HEK293 (cell line): ENCODE data around the gene CMTM2.

Experiments
- GLI4 ChIP-seq: fragments of 450-650 bp; formaldehyde crosslinking; IDR thresholded peaks from 2 replicates; pipeline ENCODE4 v1.5.1; 2016; ENCODE audit warnings: missing biosample characterization, missing genetic modification characterization
- SCRT2 ChIP-seq: fragments of 450-650 bp; formaldehyde crosslinking; IDR thresholded peaks from 2 replicates; pipeline ENCODE4 v1.5.1; 2016; ENCODE audit warnings: missing biosample characterization, missing genetic modification characterization
- SP7 ChIP-seq: fragments of 450-650 bp; formaldehyde crosslinking; IDR thresholded peaks from 2 replicates; pipeline ENCODE4 v1.5.1; 2016; ENCODE audit warnings: missing biosample characterization, missing genetic modification characterization
- ZBTB8A ChIP-seq: fragments of 450-650 bp; formaldehyde crosslinking; IDR thresholded peaks from 2 replicates; pipeline ENCODE4 v1.5.1; 2016; ENCODE audit warnings: missing biosample characterization, missing genetic modification characterization
- ZFHX2 ChIP-seq: fragments of 450-650 bp; formaldehyde crosslinking; conservative IDR thresholded peaks from 2 replicates; pipeline ENCODE4 v1.5.1; 2016; ENCODE audit warnings: missing biosample characterization, missing genetic modification characterization
- ZFP41 ChIP-seq: fragments of 450-650 bp; formaldehyde crosslinking; IDR thresholded peaks from 2 replicates; pipeline ENCODE4 v1.5.1; 2016; ENCODE audit warnings: missing biosample characterization, missing genetic modification characterization, borderline replicate concordance
- ZNF223 ChIP-seq: fragments of 450-650 bp; formaldehyde crosslinking; IDR thresholded peaks from 2 replicates; pipeline ENCODE4 v1.5.1; 2016; ENCODE audit warnings: missing biosample characterization, missing genetic modification characterization
- ZNF292 ChIP-seq: fragments of 450-650 bp; formaldehyde crosslinking; IDR thresholded peaks from 2 replicates; pipeline ENCODE4 v1.5.1; 2016; ENCODE audit warnings: low read depth, missing biosample characterization, missing genetic modification characterization, borderline replicate concordance
- ZNF324 ChIP-seq: fragments of 450-650 bp; formaldehyde crosslinking; IDR thresholded peaks from 2 replicates; pipeline ENCODE4 v1.5.1; 2016; ENCODE audit warnings: missing biosample characterization, missing genetic modification characterization
- ZNF404 ChIP-seq: fragments of 450-650 bp; formaldehyde crosslinking; IDR thresholded peaks from 2 replicates; pipeline ENCODE4 v1.5.1; 2017; ENCODE audit warnings: missing biosample characterization, missing genetic modification characterization
- ZNF623 ChIP-seq: fragments of 450-650 bp; formaldehyde crosslinking; IDR thresholded peaks from 2 replicates; pipeline ENCODE4 v1.5.1; 2016; ENCODE audit warnings: missing biosample characterization, missing genetic modification characterization
- ZNF747 ChIP-seq: fragments of 450-650 bp; formaldehyde crosslinking; IDR thresholded peaks from 2 replicates; pipeline ENCODE4 v1.5.1; 2016; ENCODE audit warnings: missing biosample characterization, missing genetic modification characterization
- ZNF843 ChIP-seq: fragments of 450-650 bp; formaldehyde crosslinking; IDR thresholded peaks from 2 replicates; pipeline ENCODE4 v1.5.1; 2016; ENCODE audit warnings: missing biosample characterization, missing genetic modification characterization
- ZSCAN23 ChIP-seq: fragments of 450-650 bp; formaldehyde crosslinking; IDR thresholded peaks from 2 replicates; pipeline ENCODE4 v1.5.1; 2016; ENCODE audit warnings: missing biosample characterization, missing genetic modification characterization
- ZXDB ChIP-seq: fragments of 450-650 bp; formaldehyde crosslinking; IDR thresholded peaks from 2 replicates; pipeline ENCODE4 v1.5.1; 2016; ENCODE audit warnings: missing biosample characterization, missing genetic modification characterization
- TF ChIP-seq, protein P1 (sequence below): fragments of 450-650 bp; formaldehyde crosslinking; IDR thresholded peaks from 2 replicates; pipeline ENCODE4 v1.5.1; 2016; ENCODE audit warnings: missing biosample characterization, missing genetic modification characterization
- TF ChIP-seq, protein P2 (sequence below): fragments of 450-650 bp; formaldehyde crosslinking; conservative IDR thresholded peaks from 2 replicates; pipeline ENCODE4 v1.5.1; 2016; ENCODE audit warnings: low read depth, missing biosample characterization, missing genetic modification characterization
- TF ChIP-seq, protein P3 (sequence below): fragments of 450-650 bp; formaldehyde crosslinking; conservative IDR thresholded peaks from 2 replicates; pipeline ENCODE4 v1.5.1; 2016; ENCODE audit warnings: low read depth, missing biosample characterization, missing genetic modification characterization
- TF ChIP-seq, protein P4 (sequence below): fragments of 450-650 bp; formaldehyde crosslinking; IDR thresholded peaks from 2 replicates; pipeline ENCODE4 v1.5.1; 2016; ENCODE audit warnings: missing biosample characterization, missing genetic modification characterization
- TF ChIP-seq, protein P5 (sequence below): fragments of 450-650 bp; IDR thresholded peaks from 2 replicates; pipeline ENCODE4 v1.5.1; 2018; ENCODE audit warnings: missing biosample characterization, mild to moderate bottlenecking, missing genetic modification characterization

The CMTM2 gene

DNA sequence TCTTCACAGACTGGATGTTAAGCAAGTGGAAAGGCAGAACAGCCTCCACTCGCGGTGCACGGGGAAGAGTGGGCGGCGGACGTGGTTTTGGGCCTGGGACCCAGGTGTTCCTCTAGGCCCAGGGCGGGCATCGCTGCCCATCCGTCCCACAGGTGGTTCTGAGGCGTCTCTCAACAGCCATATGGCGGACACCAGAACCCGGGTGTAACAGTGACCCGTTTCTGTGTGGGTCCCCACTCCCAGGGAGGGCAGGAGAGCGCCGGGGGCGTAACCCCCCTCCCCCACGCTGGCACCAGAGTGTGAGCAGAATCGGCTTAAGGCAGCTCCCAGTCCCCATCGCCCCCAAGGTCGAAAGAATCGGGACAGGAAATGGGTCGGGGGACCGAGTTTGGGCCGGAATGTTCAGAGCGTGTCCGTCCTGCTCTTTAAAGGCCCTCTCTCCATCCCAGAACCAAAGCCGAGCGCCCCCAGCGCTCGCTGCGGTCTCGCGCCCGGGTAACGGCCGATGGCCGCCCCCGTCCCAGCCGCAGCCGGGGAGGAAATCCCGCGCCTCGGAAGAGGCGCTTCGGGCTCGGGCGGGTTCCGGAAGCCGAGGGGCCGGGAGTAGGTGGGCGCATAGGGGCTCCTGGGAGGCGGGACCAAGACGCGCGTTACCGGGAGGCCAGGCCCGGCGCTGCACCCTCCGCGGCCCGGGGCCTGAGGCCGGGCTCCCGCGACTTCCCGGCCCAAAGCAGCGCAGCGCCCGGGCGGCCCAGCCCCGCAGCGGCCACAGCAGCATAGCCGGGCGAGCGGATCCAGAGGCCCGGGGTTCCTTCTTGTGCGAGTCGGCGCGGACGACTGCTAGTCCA is 29.8 kb upstream of the CMTM2 start, which contains the start of gene TK2 (continued):
- TF ChIP-seq, protein P1, sequence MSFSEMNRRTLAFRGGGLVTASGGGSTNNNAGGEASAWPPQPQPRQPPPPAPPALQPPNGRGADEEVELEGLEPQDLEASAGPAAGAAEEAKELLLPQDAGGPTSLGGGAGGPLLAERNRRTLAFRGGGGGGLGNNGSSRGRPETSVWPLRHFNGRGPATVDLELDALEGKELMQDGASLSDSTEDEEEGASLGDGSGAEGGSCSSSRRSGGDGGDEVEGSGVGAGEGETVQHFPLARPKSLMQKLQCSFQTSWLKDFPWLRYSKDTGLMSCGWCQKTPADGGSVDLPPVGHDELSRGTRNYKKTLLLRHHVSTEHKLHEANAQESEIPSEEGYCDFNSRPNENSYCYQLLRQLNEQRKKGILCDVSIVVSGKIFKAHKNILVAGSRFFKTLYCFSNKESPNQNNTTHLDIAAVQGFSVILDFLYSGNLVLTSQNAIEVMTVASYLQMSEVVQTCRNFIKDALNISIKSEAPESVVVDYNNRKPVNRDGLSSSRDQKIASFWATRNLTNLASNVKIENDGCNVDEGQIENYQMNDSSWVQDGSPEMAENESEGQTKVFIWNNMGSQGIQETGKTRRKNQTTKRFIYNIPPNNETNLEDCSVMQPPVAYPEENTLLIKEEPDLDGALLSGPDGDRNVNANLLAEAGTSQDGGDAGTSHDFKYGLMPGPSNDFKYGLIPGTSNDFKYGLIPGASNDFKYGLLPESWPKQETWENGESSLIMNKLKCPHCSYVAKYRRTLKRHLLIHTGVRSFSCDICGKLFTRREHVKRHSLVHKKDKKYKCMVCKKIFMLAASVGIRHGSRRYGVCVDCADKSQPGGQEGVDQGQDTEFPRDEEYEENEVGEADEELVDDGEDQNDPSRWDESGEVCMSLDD (tag by site-specific recombination) = no peak
- TF ChIP-seq, protein P2, sequence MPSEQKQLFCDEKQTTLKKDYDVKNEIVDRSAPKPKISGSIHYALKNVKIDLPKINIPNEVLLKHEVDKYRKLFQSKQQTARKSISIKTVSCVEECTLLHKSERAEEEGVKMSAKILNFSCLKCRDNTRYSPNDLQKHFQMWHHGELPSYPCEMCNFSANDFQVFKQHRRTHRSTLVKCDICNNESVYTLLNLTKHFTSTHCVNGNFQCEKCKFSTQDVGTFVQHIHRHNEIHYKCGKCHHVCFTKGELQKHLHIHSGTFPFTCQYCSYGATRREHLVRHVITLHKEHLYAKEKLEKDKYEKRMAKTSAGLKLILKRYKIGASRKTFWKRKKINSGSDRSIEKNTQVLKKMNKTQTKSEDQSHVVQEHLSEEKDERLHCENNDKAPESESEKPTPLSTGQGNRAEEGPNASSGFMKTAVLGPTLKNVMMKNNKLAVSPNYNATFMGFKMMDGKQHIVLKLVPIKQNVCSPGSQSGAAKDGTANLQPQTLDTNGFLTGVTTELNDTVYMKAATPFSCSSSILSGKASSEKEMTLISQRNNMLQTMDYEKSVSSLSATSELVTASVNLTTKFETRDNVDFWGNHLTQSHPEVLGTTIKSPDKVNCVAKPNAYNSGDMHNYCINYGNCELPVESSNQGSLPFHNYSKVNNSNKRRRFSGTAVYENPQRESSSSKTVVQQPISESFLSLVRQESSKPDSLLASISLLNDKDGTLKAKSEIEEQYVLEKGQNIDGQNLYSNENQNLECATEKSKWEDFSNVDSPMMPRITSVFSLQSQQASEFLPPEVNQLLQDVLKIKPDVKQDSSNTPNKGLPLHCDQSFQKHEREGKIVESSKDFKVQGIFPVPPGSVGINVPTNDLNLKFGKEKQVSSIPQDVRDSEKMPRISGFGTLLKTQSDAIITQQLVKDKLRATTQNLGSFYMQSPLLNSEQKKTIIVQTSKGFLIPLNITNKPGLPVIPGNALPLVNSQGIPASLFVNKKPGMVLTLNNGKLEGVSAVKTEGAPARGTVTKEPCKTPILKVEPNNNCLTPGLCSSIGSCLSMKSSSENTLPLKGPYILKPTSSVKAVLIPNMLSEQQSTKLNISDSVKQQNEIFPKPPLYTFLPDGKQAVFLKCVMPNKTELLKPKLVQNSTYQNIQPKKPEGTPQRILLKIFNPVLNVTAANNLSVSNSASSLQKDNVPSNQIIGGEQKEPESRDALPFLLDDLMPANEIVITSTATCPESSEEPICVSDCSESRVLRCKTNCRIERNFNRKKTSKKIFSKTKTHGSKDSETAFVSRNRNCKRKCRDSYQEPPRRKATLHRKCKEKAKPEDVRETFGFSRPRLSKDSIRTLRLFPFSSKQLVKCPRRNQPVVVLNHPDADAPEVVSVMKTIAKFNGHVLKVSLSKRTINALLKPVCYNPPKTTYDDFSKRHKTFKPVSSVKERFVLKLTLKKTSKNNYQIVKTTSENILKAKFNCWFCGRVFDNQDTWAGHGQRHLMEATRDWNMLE = 0 out of 2 replicates have a peak, but pooled peaks have one; percentile 36
- peak; percentile 91 for TF ChIP-seq SCRT2 (tag by site-specific recombination)
- no peak for TF ChIP-seq ZNF404 (tag by site-specific recombination)
- TF ChIP-seq, protein P3, sequence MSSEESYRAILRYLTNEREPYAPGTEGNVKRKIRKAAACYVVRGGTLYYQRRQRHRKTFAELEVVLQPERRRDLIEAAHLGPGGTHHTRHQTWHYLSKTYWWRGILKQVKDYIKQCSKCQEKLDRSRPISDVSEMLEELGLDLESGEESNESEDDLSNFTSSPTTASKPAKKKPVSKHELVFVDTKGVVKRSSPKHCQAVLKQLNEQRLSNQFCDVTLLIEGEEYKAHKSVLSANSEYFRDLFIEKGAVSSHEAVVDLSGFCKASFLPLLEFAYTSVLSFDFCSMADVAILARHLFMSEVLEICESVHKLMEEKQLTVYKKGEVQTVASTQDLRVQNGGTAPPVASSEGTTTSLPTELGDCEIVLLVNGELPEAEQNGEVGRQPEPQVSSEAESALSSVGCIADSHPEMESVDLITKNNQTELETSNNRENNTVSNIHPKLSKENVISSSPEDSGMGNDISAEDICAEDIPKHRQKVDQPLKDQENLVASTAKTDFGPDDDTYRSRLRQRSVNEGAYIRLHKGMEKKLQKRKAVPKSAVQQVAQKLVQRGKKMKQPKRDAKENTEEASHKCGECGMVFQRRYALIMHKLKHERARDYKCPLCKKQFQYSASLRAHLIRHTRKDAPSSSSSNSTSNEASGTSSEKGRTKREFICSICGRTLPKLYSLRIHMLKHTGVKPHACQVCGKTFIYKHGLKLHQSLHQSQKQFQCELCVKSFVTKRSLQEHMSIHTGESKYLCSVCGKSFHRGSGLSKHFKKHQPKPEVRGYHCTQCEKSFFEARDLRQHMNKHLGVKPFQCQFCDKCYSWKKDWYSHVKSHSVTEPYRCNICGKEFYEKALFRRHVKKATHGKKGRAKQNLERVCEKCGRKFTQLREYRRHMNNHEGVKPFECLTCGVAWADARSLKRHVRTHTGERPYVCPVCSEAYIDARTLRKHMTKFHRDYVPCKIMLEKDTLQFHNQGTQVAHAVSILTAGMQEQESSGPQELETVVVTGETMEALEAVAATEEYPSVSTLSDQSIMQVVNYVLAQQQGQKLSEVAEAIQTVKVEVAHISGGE (tag by site-specific recombination) = peak; percentile 96
- TF ChIP-seq, protein P4, sequence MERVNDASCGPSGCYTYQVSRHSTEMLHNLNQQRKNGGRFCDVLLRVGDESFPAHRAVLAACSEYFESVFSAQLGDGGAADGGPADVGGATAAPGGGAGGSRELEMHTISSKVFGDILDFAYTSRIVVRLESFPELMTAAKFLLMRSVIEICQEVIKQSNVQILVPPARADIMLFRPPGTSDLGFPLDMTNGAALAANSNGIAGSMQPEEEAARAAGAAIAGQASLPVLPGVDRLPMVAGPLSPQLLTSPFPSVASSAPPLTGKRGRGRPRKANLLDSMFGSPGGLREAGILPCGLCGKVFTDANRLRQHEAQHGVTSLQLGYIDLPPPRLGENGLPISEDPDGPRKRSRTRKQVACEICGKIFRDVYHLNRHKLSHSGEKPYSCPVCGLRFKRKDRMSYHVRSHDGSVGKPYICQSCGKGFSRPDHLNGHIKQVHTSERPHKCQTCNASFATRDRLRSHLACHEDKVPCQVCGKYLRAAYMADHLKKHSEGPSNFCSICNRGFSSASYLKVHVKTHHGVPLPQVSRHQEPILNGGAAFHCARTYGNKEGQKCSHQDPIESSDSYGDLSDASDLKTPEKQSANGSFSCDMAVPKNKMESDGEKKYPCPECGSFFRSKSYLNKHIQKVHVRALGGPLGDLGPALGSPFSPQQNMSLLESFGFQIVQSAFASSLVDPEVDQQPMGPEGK (tag by site-specific recombination) = peak; percentile 88
- TF ChIP-seq ZSCAN23 (tag by site-specific recombination) = 0 out of 2 replicates have a peak, but pooled peaks have one; percentile 22
- no peak for TF ChIP-seq ZNF747 (tag by site-specific recombination)
- TF ChIP-seq GLI4 (tag by site-specific recombination) = no peak
- no peak for TF ChIP-seq ZNF292 (tag by site-specific recombination)
- TF ChIP-seq ZXDB (tag by site-specific recombination) = no peak; the same call in 1 of the 2 replicates
- no peak for TF ChIP-seq ZNF324 (tag by site-specific recombination)
- TF ChIP-seq, protein P5, sequence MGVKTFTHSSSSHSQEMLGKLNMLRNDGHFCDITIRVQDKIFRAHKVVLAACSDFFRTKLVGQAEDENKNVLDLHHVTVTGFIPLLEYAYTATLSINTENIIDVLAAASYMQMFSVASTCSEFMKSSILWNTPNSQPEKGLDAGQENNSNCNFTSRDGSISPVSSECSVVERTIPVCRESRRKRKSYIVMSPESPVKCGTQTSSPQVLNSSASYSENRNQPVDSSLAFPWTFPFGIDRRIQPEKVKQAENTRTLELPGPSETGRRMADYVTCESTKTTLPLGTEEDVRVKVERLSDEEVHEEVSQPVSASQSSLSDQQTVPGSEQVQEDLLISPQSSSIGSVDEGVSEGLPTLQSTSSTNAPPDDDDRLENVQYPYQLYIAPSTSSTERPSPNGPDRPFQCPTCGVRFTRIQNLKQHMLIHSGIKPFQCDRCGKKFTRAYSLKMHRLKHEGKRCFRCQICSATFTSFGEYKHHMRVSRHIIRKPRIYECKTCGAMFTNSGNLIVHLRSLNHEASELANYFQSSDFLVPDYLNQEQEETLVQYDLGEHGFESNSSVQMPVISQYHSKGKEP = 0 out of 2 replicates have a peak, but pooled peaks have one; percentile 35
- no peak for TF ChIP-seq ZFP41 (tag by site-specific recombination)
- peak; percentile 82 for TF ChIP-seq ZFHX2 (tag by site-specific recombination)
- 0 out of 2 replicates have a peak, but pooled peaks have one; percentile 45 for TF ChIP-seq ZNF843
- TF ChIP-seq ZBTB8A (tag by site-specific recombination) = peak; percentile 94
- peak; percentile 41 for TF ChIP-seq SP7
- no peak for TF ChIP-seq ZNF623 (tag by site-specific recombination)
- TF ChIP-seq ZNF223 (tag by site-specific recombination) = no peak
